K562 (cell line): ENCODE measurements around the gene TAS2R4. TPM values are rescaled to one million over a fixed set of nuclear protein-coding genes. Genes with fewer than 3 reads are reported as not detected.

Experiments
- ARID3A ChIP-seq: IDR thresholded peaks from 2 replicates; pipeline ENCODE4 v1.6.1; 2012; ENCODE audit warnings: low read depth, low read length, improper control_type of control experiment, borderline replicate concordance
- CBFB ChIP-seq: sonication (generic); formaldehyde crosslinking; IDR thresholded peaks from 2 replicates; pipeline ENCODE4 v1.4.0; 2020; ENCODE audit warnings: mild to moderate bottlenecking, missing genetic modification reagents
- CREBBP ChIP-seq: IDR thresholded peaks from one replicate; pipeline ENCODE4 v1.6.1; 2012; ENCODE audit warnings: low read depth, mild to moderate bottlenecking, control low read depth, inconsistent platforms, low read length
- ELF1 ChIP-seq: fragments of 200-800 bp; sonication (Bioruptor generic); IDR thresholded peaks from 2 replicates; pipeline ENCODE4 v1.6.1; 2016; ENCODE audit warnings: missing genetic modification characterization, missing compliant biosample characterization
- HEY1 ChIP-seq: fragments of 250-450 bp; sonication (Bioruptor Pico); IDR thresholded peaks from 2 replicates; pipeline ENCODE4 v1.5.0; 2020; ENCODE audit warnings: mild to moderate bottlenecking, moderate library complexity, borderline replicate concordance
- KAT2B ChIP-seq: IDR thresholded peaks from one replicate; pipeline ENCODE4 v1.6.1; 2012; ENCODE audit warnings: low read depth, mild to moderate bottlenecking, control low read depth, inconsistent platforms, low read length, moderate library complexity
- MAFF ChIP-seq: IDR thresholded peaks from 2 replicates; pipeline ENCODE4 v1.6.1; 2012; ENCODE audit warnings: low read length, improper control_type of control experiment
- NCOA2 ChIP-seq, 2 experiments: fragments of 450-650 bp; IDR thresholded peaks; 2 replicates each; pipeline ENCODE4 v1.6.1; 2018; ENCODE audit warnings: mild to moderate bottlenecking in 2 of 2, moderate library complexity in 1 of 2; ENCODE audit not compliant: partially characterized antibody in 2 of 2
- NCOA6 ChIP-seq: fragments of 450-650 bp; IDR thresholded peaks from 2 replicates; pipeline ENCODE4 v1.6.1; 2017; ENCODE audit warnings: mild to moderate bottlenecking
- NEUROD1 ChIP-seq: fragments of 150-350 bp; IDR thresholded peaks from 2 replicates; pipeline ENCODE4 v1.6.1; 2014; ENCODE audit warnings: borderline replicate concordance, low read length, low read depth; ENCODE audit not compliant: partially characterized antibody
- STAT5A ChIP-seq: IDR thresholded peaks from 2 replicates; pipeline ENCODE4 v1.6.1; 2012; ENCODE audit warnings: low read length, inconsistent platforms, borderline replicate concordance
- TARDBP ChIP-seq: fragments of 450-650 bp; IDR thresholded peaks from 2 replicates; pipeline ENCODE4 v1.6.1; 2016
- TFAM ChIP-seq: fragments of 250-450 bp; sonication (Bioruptor Pico); conservative IDR thresholded peaks from 2 replicates; pipeline ENCODE4 v1.5.0; 2021; ENCODE audit warnings: mild to moderate bottlenecking, moderate library complexity
- ZBTB8A ChIP-seq: fragments of 450-650 bp; IDR thresholded peaks from 2 replicates; pipeline ENCODE4 v1.6.1; 2018; ENCODE audit warnings: mild to moderate bottlenecking, moderate library complexity; ENCODE audit not compliant: partially characterized antibody
- ZC3H11A ChIP-seq: IDR thresholded peaks from 2 replicates; pipeline ENCODE4 v1.6.1; 2012; ENCODE audit warnings: low read depth, low read length, improper control_type of control experiment
- ZNF655 ChIP-seq: fragments of 250-450 bp; sonication (Bioruptor Pico); IDR thresholded peaks from 2 replicates; pipeline ENCODE4 v1.5.0; 2021
- polyA plus RNA-seq, 8 experiments: library from polyadenylated mRNA; depleted of rRNA in 4 of 8; stranded (reverse) in 5 of 8; unstranded in 3 of 8; fragments of >200 nt; fragmentation: Nextera tagmentation in 2 of 8; fragmentation: Illumina TruSeq in 1 of 8; extraction: Ambion mirVana in 2 of 8; extraction: Trizol in 1 of 8; gene quantifications; 2 replicates each; pipeline versions ENCODE4 v1.2.1 to v1.2.3, GENCODE V29; 2011 to 2014; ENCODE audit warnings: inconsistent platforms in 1 of 8, missing spikeins in 1 of 8
- total RNA-seq, 7 experiments: library from RNA; depleted of rRNA in 6 of 7; stranded (reverse); fragments of >200 nt in 6 of 7; fragmentation: Illumina TruSeq in 2 of 7; extraction: Trizol in 2 of 7; gene quantifications; 2 replicates each; pipeline versions ENCODE4 v1.2.1 to v1.2.3, GENCODE V29; 2011 to 2021; ENCODE audit warnings: low replicate concordance in 1 of 7
- TF ChIP-seq, protein P1 (sequence below): fragments of 250-450 bp; sonication (Bioruptor Pico); IDR thresholded peaks from 2 replicates; pipeline ENCODE4 v1.5.0; 2021
- TF ChIP-seq, protein P2 (sequence below): sonication (generic); formaldehyde crosslinking; IDR thresholded peaks from 2 replicates; pipeline ENCODE4 v1.8.1; 2023; ENCODE audit warnings: mild to moderate bottlenecking, missing genetic modification reagents, moderate library complexity
- TF ChIP-seq, protein P3 (sequence below), 2 experiments: fragments of 150-350 bp in 1 of 2; IDR thresholded peaks; 2 replicates each; pipeline ENCODE4 v1.6.1; 2012 to 2016; ENCODE audit warnings: low read depth in 2 of 2, low read length in 2 of 2, mild to moderate bottlenecking in 1 of 2, moderate library complexity in 1 of 2

The TAS2R4 gene
- total and polyA plus RNA-seq, 9 of the 15 experiments (the other 6 are each of a cell fraction or from before 2014, with no cell fraction given) = 0.04 to 2.1 (median 0.68) TPM

- TF ChIP-seq ZNF655 (CRISPR knock-in tag) (no peak), ZC3H11A (peak; percentile 99), ARID3A (no peak; the same call in 1 of the 2 replicates), HEY1 (0 out of 2 replicates have a peak, but pooled peaks have one; percentile 54), KAT2B (peak; percentile 59), NCOA6 (no peak), TFAM (CRISPR knock-in tag) (no peak), ZBTB8A (no peak), CBFB (CRISPR knock-in tag) (no peak), STAT5A (peak; percentile 74; the same call in 1 of the 2 replicates), CREBBP (no peak), ELF1 (tag) (peak; percentile 95), TARDBP (peak; percentile 81; the same call in 1 of the 2 replicates), NEUROD1 (peak; percentile 99), MAFF (no peak), NCOA2 (IDR thresholded peaks at IDR 0.05; ENCODE audit: partially characterized antibody in 2 of 2) (peak in 1 of 2 experiments; percentile 5)
- TF ChIP-seq, protein P1, sequence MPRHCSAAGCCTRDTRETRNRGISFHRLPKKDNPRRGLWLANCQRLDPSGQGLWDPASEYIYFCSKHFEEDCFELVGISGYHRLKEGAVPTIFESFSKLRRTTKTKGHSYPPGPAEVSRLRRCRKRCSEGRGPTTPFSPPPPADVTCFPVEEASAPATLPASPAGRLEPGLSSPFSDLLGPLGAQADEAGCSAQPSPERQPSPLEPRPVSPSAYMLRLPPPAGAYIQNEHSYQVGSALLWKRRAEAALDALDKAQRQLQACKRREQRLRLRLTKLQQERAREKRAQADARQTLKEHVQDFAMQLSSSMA (CRISPR knock-in tag) = peak; percentile 53; the same call in 1 of the 2 replicates
- TF ChIP-seq, protein P2, sequence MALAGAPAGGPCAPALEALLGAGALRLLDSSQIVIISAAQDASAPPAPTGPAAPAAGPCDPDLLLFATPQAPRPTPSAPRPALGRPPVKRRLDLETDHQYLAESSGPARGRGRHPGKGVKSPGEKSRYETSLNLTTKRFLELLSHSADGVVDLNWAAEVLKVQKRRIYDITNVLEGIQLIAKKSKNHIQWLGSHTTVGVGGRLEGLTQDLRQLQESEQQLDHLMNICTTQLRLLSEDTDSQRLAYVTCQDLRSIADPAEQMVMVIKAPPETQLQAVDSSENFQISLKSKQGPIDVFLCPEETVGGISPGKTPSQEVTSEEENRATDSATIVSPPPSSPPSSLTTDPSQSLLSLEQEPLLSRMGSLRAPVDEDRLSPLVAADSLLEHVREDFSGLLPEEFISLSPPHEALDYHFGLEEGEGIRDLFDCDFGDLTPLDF = peak; percentile 94
- TF ChIP-seq, protein P3, sequence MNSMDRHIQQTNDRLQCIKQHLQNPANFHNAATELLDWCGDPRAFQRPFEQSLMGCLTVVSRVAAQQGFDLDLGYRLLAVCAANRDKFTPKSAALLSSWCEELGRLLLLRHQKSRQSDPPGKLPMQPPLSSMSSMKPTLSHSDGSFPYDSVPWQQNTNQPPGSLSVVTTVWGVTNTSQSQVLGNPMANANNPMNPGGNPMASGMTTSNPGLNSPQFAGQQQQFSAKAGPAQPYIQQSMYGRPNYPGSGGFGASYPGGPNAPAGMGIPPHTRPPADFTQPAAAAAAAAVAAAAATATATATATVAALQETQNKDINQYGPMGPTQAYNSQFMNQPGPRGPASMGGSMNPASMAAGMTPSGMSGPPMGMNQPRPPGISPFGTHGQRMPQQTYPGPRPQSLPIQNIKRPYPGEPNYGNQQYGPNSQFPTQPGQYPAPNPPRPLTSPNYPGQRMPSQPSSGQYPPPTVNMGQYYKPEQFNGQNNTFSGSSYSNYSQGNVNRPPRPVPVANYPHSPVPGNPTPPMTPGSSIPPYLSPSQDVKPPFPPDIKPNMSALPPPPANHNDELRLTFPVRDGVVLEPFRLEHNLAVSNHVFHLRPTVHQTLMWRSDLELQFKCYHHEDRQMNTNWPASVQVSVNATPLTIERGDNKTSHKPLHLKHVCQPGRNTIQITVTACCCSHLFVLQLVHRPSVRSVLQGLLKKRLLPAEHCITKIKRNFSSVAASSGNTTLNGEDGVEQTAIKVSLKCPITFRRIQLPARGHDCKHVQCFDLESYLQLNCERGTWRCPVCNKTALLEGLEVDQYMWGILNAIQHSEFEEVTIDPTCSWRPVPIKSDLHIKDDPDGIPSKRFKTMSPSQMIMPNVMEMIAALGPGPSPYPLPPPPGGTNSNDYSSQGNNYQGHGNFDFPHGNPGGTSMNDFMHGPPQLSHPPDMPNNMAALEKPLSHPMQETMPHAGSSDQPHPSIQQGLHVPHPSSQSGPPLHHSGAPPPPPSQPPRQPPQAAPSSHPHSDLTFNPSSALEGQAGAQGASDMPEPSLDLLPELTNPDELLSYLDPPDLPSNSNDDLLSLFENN (IDR thresholded peaks at IDR 0.05; ENCODE audit: low read depth in 2 of 2, low read length in 2 of 2) = peak; percentile 43 to 80; a peak in 2 of 4 replicates
These were observed 38.5 kb upstream of the TAS2R4 start, which contains the start of gene SSBP1 (continued) for GRCh38 chr7:141737836-141738591.
